GM21576 (cell line): Measurements from ENCODE around the gene DCUN1D4.

ENCODE experiments used
- ATAC-seq: cut with Tn5 transposase; IDR thresholded peaks from one replicate; pipeline ENCODE4 v1.9.1; 2021; ENCODE audit warnings: mild to moderate bottlenecking, moderate library complexity; ENCODE audit not compliant: unreplicated experiment

DCUN1D4 gene

GRCh38 chr4:51960486-51960885, 117.5 kb downstream of the DCUN1D4 start:
- ATAC-seq: no peak

GRCh38 chr4:51963841-51964517, 121.0 kb downstream of the DCUN1D4 start:
- ATAC-seq: no peak

GRCh38 chr4:51965862-51966261, 122.9 kb downstream of the DCUN1D4 start:
- no peak for ATAC-seq
